CD4-positive, CD25-positive, alpha-beta regulatory T cell (primary cell): Measurements from ENCODE around the gene INPP4B. TPM values are rescaled to one million over a fixed set of nuclear protein-coding genes. Genes with fewer than 3 reads are reported as not detected.

Experiments used
- ATAC-seq, 2 donors: fragments of 150-1000 bp; cut with Tn5 transposase; one replicate each; pipeline ENCODE4 v1.10.0; 2021; ENCODE audit warnings: low read depth in 2 of 2, moderate number of reproducible peaks in 2 of 2, moderate library complexity in 1 of 2
- DNase-seq, 3 donors: peaks; one replicate each; pipeline versions ENCODE4 v3.0.0 to v3.0.0-alpha.2; 2012 to 2022; ENCODE audit warnings: mixed read lengths in 1 of 3
- H3K27ac ChIP-seq: one replicate; pipeline ENCODE4 v1.7.0; 2013; ENCODE audit warnings: mild to moderate bottlenecking, low read length; ENCODE audit not compliant: insufficient read depth, poor library complexity, severe bottlenecking
- H3K27me3 ChIP-seq: one replicate; pipeline ENCODE4 v1.7.0; 2013; ENCODE audit warnings: low read length; ENCODE audit not compliant: control insufficient read depth, insufficient read depth
- H3K36me3 ChIP-seq: one replicate; pipeline ENCODE4 v1.7.0; 2013; ENCODE audit warnings: mild to moderate bottlenecking, low read length, moderate library complexity; ENCODE audit not compliant: control insufficient read depth, insufficient read depth
- H3K4me1 ChIP-seq: 2 replicates; pipeline ENCODE4 v1.7.0; 2013; ENCODE audit warnings: mild to moderate bottlenecking, low read length; ENCODE audit not compliant: insufficient read depth, control insufficient read depth, poor library complexity, severe bottlenecking
- H3K4me3 ChIP-seq: one replicate; pipeline ENCODE4 v1.7.0; 2013; ENCODE audit warnings: low read depth, mild to moderate bottlenecking, low read length, moderate library complexity
- H3K9me3 ChIP-seq, 2 experiments: 1 replicate in 1 of 2; 2 replicates in 1 of 2; pipeline ENCODE4 v1.7.0; 2013; ENCODE audit warnings: low read length in 2 of 2, mild to moderate bottlenecking in 1 of 2, moderate library complexity in 1 of 2; ENCODE audit not compliant: control insufficient read depth in 2 of 2
- H3K27ac Mint-ChIP-seq, 3 donors: one replicate each; pipeline ENCODE4 v1.8.0; 2020 to 2022; ENCODE audit warnings: mild to moderate bottlenecking in 3 of 3, mixed read lengths in 3 of 3, moderate library complexity in 2 of 3
- H3K27me3 Mint-ChIP-seq: one replicate; pipeline ENCODE4 v1.8.0; 2022; ENCODE audit warnings: mild to moderate bottlenecking, mixed read lengths
- H3K36me3 Mint-ChIP-seq: one replicate; pipeline ENCODE4 v1.8.0; 2020; ENCODE audit warnings: mixed read lengths
- H3K4me1 Mint-ChIP-seq, 4 donors: one replicate each; pipeline ENCODE4 v1.8.0; 2020 to 2022; ENCODE audit warnings: mixed read lengths in 4 of 4, mild to moderate bottlenecking in 1 of 4
- H3K4me3 Mint-ChIP-seq, 4 donors: one replicate each; pipeline ENCODE4 v1.8.0; 2020 to 2022; ENCODE audit warnings: mild to moderate bottlenecking in 4 of 4, mixed read lengths in 4 of 4, moderate library complexity in 3 of 4
- H3K9me3 Mint-ChIP-seq, 7 donors: one replicate each; pipeline ENCODE4 v1.8.0; 2020 to 2022; ENCODE audit warnings: mixed read lengths in 7 of 7, mild to moderate bottlenecking in 3 of 7, moderate library complexity in 2 of 7
- polyA plus RNA-seq, 4 donors: library from polyadenylated mRNA; unstranded; fragments of 300-500 nt; fragmentation: Illumina TruSeq; gene quantifications; one replicate each; pipeline ENCODE4 v1.2.3, GENCODE V29; 2021
- total RNA-seq: library from RNA; stranded (reverse); gene quantifications from one replicate; pipeline ENCODE4 v1.2.3, GENCODE V29; 2022

The INPP4B gene
- total and polyA plus RNA-seq, 5 donors from 2014 or later, result 37.6 to 89.4 (median 44.6) TPM

GRCh38 chr4:142360657-142361056, 485.4 kb downstream of the INPP4B start:
- peak overlapping the region; percentile 1 for H3K4me3 ChIP-seq
- H3K27me3 ChIP-seq, result no peaks in the 10 kb centered on the region
- Mint-ChIP-seq H3K27me3 (no peaks in the 10 kb centered on the region), H3K4me3 (peak overlapping the region in 1 of 4 donors; percentile 52), H3K36me3 (peaks cover 25% of the 10 kb centered on the region), H3K9me3 (peaks cover 0 to 3% (median 0%) of the 10 kb centered on the region in 7 donors), H3K27ac (peak overlapping the region; percentile 9 to 76 (median 63)), H3K4me1 (peaks cover 57 to 86% (median 69%) of the 10 kb centered on the region in 4 donors)
- DNase-seq (no peak), ATAC-seq (no peak)
- peaks cover 4% of the 10 kb centered on the region for H3K36me3 ChIP-seq
- no peaks in the 10 kb centered on the region for H3K9me3 ChIP-seq
- H3K27ac ChIP-seq, result no peak overlapping the region
- peaks cover 44% of the 10 kb centered on the region for H3K4me1 ChIP-seq

- H3K4me1 Mint-ChIP-seq, result peaks cover 55 to 86% (median 72%) of the 10 kb centered on the region in 4 donors
- H3K4me1 ChIP-seq, result peaks cover 54% of the 10 kb centered on the region
- H3K4me3 ChIP-seq, result peak overlapping the region; percentile 9
- DNase-seq (no peak), ATAC-seq (no peak)
- no peak overlapping the region for H3K27ac ChIP-seq
- H3K27me3 Mint-ChIP-seq, result no peaks in the 10 kb centered on the region
- H3K9me3 ChIP-seq, result no peaks in the 10 kb centered on the region
- H3K9me3 Mint-ChIP-seq, result peaks cover 0 to 3% (median 0%) of the 10 kb centered on the region in 7 donors
- no peaks in the 10 kb centered on the region for H3K27me3 ChIP-seq
- peaks cover 20% of the 10 kb centered on the region for H3K36me3 Mint-ChIP-seq
- H3K36me3 ChIP-seq, result peaks cover 4% of the 10 kb centered on the region
- H3K4me3 Mint-ChIP-seq, result peak overlapping the region in 2 of 4 donors; percentile 12 to 41
- H3K27ac Mint-ChIP-seq, result peak overlapping the region; percentile 2 to 60 (median 55)
Observed at GRCh38 chr4:142358656-142359055, 487.4 kb downstream of the INPP4B start.

- peak overlapping the region; percentile 89 to 95 (median 90) for H3K27ac Mint-ChIP-seq
- peak overlapping the region; percentile 33 to 74 (median 66) for H3K4me3 Mint-ChIP-seq
- H3K27me3 Mint-ChIP-seq, result no peaks in the 10 kb centered on the region
- peaks cover 60 to 93% (median 78%) of the 10 kb centered on the region in 4 donors for H3K4me1 Mint-ChIP-seq
- DNase-seq (peak in 2 of 3 donors; percentile 22 to 55), ATAC-seq (peak; percentile 38 to 56)
- H3K27me3 ChIP-seq, result no peaks in the 10 kb centered on the region
- peaks cover 1% of the 10 kb centered on the region for H3K36me3 ChIP-seq
- H3K9me3 Mint-ChIP-seq, result peaks cover 0 to under 1% (median 0%) of the 10 kb centered on the region in 7 donors
- H3K36me3 Mint-ChIP-seq, result peaks cover 8% of the 10 kb centered on the region
- H3K9me3 ChIP-seq, result no peaks in the 10 kb centered on the region
- peaks cover 66% of the 10 kb centered on the region for H3K4me1 ChIP-seq
- H3K27ac ChIP-seq, result peak overlapping the region; percentile 79
- peak overlapping the region; percentile 68 for H3K4me3 ChIP-seq
Observed at GRCh38 chr4:142356801-142357200, 489.3 kb downstream of the INPP4B start.

GRCh38 chr4:142356118-142356759, 489.9 kb downstream of the INPP4B start:
- ATAC-seq, result no peak

GRCh38 chr4:142355421-142355930, 490.6 kb downstream of the INPP4B start:
- peaks cover 3% of the 10 kb centered on the region for H3K36me3 Mint-ChIP-seq
- Histone ChIP-seq H3K27ac (peak overlapping the region; percentile 79), H3K4me1 (peaks cover 71% of the 10 kb centered on the region), H3K36me3 (peaks cover 1% of the 10 kb centered on the region), H3K27me3 (no peaks in the 10 kb centered on the region), H3K9me3 (no peaks in the 10 kb centered on the region), H3K4me3 (peak overlapping the region; percentile 68)
- peak overlapping the region; percentile 33 to 88 (median 72) for H3K4me3 Mint-ChIP-seq
- no peak for ATAC-seq
- no peaks in the 10 kb centered on the region for H3K9me3 Mint-ChIP-seq
- peak overlapping the region; percentile 86 to 90 (median 89) for H3K27ac Mint-ChIP-seq
- no peaks in the 10 kb centered on the region for H3K27me3 Mint-ChIP-seq
- DNase-seq, result no peak
- peaks cover 58 to 97% (median 82%) of the 10 kb centered on the region in 4 donors for H3K4me1 Mint-ChIP-seq

More at GRCh38 chr4:142356118-142356759, 489.9 kb downstream of the INPP4B start:
- Mint-ChIP-seq H3K27ac (peak overlapping the region; percentile 89 to 95 (median 90)), H3K4me3 (peak overlapping the region; percentile 33 to 74 (median 66)), H3K9me3 (no peaks in the 10 kb centered on the region), H3K4me1 (peaks cover 58 to 96% (median 81%) of the 10 kb centered on the region in 4 donors), H3K27me3 (no peaks in the 10 kb centered on the region), H3K36me3 (peaks cover 7% of the 10 kb centered on the region)
- no peaks in the 10 kb centered on the region for H3K27me3 ChIP-seq
- peaks cover 70% of the 10 kb centered on the region for H3K4me1 ChIP-seq
- H3K27ac ChIP-seq, result peak overlapping the region; percentile 79
- no peaks in the 10 kb centered on the region for H3K9me3 ChIP-seq
- DNase-seq, result no peak
- H3K36me3 ChIP-seq, result peaks cover 1% of the 10 kb centered on the region
- peak overlapping the region; percentile 68 for H3K4me3 ChIP-seq

GRCh38 chr4:142354794-142355420, 491.2 kb downstream of the INPP4B start:
- peak overlapping the region; percentile 68 for H3K4me3 ChIP-seq
- H3K36me3 ChIP-seq, result peaks cover 1% of the 10 kb centered on the region
- no peaks in the 10 kb centered on the region for H3K9me3 Mint-ChIP-seq
- peak overlapping the region; percentile 33 to 88 (median 72) for H3K4me3 Mint-ChIP-seq
- H3K27me3 Mint-ChIP-seq, result no peaks in the 10 kb centered on the region
- no peaks in the 10 kb centered on the region for H3K27me3 ChIP-seq
- peaks cover 3% of the 10 kb centered on the region for H3K36me3 Mint-ChIP-seq
- H3K27ac ChIP-seq, result peak overlapping the region; percentile 79
- H3K4me1 ChIP-seq, result peaks cover 70% of the 10 kb centered on the region
- DNase-seq (peak in 2 of 3 donors; percentile 63 to 70), ATAC-seq (peak; percentile 71 to 73)
- H3K4me1 Mint-ChIP-seq, result peaks cover 63 to 97% (median 85%) of the 10 kb centered on the region in 4 donors
- no peaks in the 10 kb centered on the region for H3K9me3 ChIP-seq
- H3K27ac Mint-ChIP-seq, result peak overlapping the region; percentile 86 to 90 (median 89)

GRCh38 chr4:142354041-142354440, 492.1 kb downstream of the INPP4B start:
- Histone ChIP-seq H3K27me3 (no peaks in the 10 kb centered on the region), H3K4me1 (peaks cover 74% of the 10 kb centered on the region), H3K4me3 (peak overlapping the region; percentile 33), H3K9me3 (no peaks in the 10 kb centered on the region), H3K27ac (peak overlapping the region; percentile 79), H3K36me3 (peaks cover 1% of the 10 kb centered on the region)
- Mint-ChIP-seq H3K27me3 (no peaks in the 10 kb centered on the region), H3K4me3 (peak overlapping the region in 3 of 4 donors; percentile 1 to 76 (median 68)), H3K4me1 (peaks cover 64 to 95% (median 88%) of the 10 kb centered on the region in 4 donors), H3K36me3 (peaks cover 3% of the 10 kb centered on the region), H3K27ac (peak overlapping the region; percentile 86 to 90 (median 89)), H3K9me3 (no peaks in the 10 kb centered on the region)
- DNase-seq (no peak), ATAC-seq (no peak)
